SK-N-MC (cell line): Measurements from ENCODE around the gene NUDT3.

Experiments used
- EZH2 ChIP-seq: fragments of 200-600 bp; sonication (generic); IDR thresholded peaks from one replicate; pipeline ENCODE4 v1.6.1; 2017; ENCODE audit warnings: antibody characterized with exemption
- POLR2AphosphoS5 ChIP-seq: IDR thresholded peaks from 2 replicates; pipeline ENCODE4 v1.6.1; 2012; ENCODE audit warnings: mild to moderate bottlenecking, low read depth, low read length, borderline replicate concordance

DNA sequence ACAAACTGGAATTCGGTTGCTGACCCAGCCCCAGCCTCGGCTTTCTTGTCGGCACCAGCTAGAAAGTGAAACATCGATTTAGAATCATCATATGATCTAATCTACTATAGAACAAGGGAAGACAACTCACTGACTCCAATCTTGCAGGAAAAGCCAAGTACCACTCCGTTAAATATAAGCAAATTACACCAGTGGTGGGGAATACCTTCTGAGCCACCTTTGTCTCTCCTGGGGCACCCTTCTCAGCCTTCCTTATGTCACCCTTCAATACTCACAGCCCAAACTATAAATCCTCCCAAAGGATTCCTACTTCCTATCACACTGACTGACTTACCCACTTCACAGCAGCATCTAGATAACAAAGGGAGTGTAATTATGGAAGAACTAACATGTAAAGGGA, 25.9 kb upstream of the NUDT3 start:
- TF ChIP-seq POLR2AphosphoS5: no peak; the same call in 1 of the 2 replicates
- no peak for TF ChIP-seq EZH2
